Nephron progenitor cell (in vitro differentiated cells): ENCODE measurements around the gene LYSMD2.

Experiments used
- DNase-seq: peaks from one replicate; pipeline ENCODE4 v3.0.0; 2021
- H3K27ac Mint-ChIP-seq: 2 replicates; pipeline ENCODE4 v1.8.0; 2021; ENCODE audit warnings: mild to moderate bottlenecking, moderate library complexity, mixed read lengths
- H3K27me3 Mint-ChIP-seq: 2 replicates; pipeline ENCODE4 v1.8.0; 2021; ENCODE audit warnings: mild to moderate bottlenecking, low read depth, mixed read lengths; ENCODE audit not compliant: poor library complexity
- H3K36me3 Mint-ChIP-seq: 2 replicates; pipeline ENCODE4 v1.8.0; 2021; ENCODE audit warnings: low read depth, mixed read lengths
- H3K4me1 Mint-ChIP-seq: 2 replicates; pipeline ENCODE4 v1.8.0; 2021; ENCODE audit warnings: mixed read lengths
- H3K4me3 Mint-ChIP-seq: 2 replicates; pipeline ENCODE4 v1.8.0; 2021; ENCODE audit warnings: mild to moderate bottlenecking, moderate library complexity, mixed read lengths
- H3K9me3 Mint-ChIP-seq: 2 replicates; pipeline ENCODE4 v1.8.0; 2021; ENCODE audit warnings: mild to moderate bottlenecking, moderate library complexity, mixed read lengths
- TF ChIP-seq, protein P1 (sequence below): fragments of 200-600 bp; sonication (generic); IDR thresholded peaks from 2 replicates; pipeline ENCODE4 v1.5.0; 2021; ENCODE audit warnings: antibody characterized with exemption

LYSMD2 gene

GRCh38 chr15:51731549-51732267 is 5.7 kb downstream of the LYSMD2 start:
- Mint-ChIP-seq H3K9me3 (no peaks in the 10 kb centered on the region), H3K27ac (peak overlapping the region; percentile 76), H3K27me3 (peaks cover 28% of the 10 kb centered on the region), H3K4me3 (no peak overlapping the region), H3K36me3 (no peaks in the 10 kb centered on the region), H3K4me1 (peaks cover 8% of the 10 kb centered on the region)
- TF ChIP-seq, protein P1, sequence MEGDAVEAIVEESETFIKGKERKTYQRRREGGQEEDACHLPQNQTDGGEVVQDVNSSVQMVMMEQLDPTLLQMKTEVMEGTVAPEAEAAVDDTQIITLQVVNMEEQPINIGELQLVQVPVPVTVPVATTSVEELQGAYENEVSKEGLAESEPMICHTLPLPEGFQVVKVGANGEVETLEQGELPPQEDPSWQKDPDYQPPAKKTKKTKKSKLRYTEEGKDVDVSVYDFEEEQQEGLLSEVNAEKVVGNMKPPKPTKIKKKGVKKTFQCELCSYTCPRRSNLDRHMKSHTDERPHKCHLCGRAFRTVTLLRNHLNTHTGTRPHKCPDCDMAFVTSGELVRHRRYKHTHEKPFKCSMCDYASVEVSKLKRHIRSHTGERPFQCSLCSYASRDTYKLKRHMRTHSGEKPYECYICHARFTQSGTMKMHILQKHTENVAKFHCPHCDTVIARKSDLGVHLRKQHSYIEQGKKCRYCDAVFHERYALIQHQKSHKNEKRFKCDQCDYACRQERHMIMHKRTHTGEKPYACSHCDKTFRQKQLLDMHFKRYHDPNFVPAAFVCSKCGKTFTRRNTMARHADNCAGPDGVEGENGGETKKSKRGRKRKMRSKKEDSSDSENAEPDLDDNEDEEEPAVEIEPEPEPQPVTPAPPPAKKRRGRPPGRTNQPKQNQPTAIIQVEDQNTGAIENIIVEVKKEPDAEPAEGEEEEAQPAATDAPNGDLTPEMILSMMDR = no peak
- DNase-seq = no peak

DNA sequence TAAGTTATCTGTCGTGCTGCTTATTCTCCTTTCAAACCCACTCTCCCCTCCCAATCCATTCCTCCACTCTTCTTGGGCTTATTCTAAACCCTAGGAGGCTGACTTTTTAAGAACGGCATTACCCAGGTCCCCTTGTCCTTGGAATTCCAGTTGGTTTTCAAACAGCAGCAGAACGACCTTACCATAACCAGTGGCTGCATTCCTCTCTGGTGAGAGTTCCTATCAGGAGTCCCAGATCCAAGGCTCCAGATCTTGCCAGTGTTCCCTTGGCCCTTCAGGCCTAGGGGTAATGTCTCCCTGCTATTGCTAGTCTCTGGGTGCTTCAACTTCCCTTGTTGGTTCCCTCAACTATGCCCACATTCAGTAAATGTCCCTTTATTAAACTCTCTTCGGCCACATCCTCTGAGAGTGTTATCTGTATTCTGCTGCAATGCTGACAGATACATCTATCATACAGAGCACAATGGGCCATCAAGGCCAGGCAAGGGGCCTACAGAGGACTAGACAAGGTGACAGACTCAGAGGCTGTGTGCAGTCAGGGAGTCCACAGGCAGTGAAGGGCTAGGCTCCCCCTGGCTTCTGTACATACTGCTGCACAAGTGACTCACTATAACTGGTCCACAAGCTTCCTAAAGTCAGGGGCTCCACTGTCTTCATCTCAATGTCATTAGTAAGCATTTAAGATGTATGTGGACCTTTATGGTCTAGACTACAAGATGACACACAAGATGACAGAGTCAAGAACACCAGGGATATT is 10.1 kb downstream of the LYSMD2 start:
- DNase-seq = no peak
- H3K36me3 Mint-ChIP-seq = no peaks in the 10 kb centered on the region
- H3K27me3 Mint-ChIP-seq = peaks cover 7% of the 10 kb centered on the region
- H3K4me3 Mint-ChIP-seq = no peak overlapping the region
- no peak overlapping the region for H3K27ac Mint-ChIP-seq
- H3K9me3 Mint-ChIP-seq = no peaks in the 10 kb centered on the region
- peaks cover 14% of the 10 kb centered on the region for H3K4me1 Mint-ChIP-seq
- TF ChIP-seq, protein P1 = no peak

DNA sequence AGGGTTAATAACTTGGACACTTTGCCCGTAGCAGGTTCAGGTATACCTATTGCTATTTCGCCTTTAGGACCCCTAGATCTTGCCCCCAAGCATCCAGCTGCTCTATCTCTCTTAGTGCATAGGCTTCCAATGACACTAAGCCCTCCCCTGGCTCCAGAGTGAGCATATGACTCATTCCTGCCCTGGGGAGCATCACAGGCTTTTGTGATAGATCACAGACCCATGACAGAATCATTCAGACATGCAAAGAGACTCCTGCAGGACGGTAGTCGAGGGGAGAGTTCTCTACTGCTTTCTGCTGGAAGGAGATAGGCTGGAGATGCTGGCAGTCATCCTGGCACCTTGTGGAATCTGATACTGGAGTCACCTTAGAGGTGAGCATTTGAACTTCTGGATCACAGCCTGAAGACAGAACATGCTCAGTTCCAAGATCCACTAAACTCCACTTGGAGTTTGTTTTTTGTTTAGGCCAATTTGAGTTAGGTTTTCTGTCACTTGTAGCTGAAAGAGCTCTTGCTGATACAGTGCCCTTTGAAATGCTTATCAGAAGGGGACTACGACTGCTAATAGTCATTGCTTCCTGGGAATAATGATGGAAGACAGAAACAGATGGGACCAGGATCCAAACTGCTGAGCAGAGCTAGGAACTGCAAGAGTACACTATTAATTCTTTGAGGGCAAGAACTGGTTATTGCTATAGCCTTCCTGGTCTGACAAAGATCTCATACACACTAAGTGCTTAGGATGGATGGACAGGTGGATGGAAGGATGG is 11.0 kb downstream of the LYSMD2 start:
- TF ChIP-seq, protein P1 = no peak
- Mint-ChIP-seq H3K4me1 (peaks cover 10% of the 10 kb centered on the region), H3K4me3 (no peak overlapping the region), H3K27ac (peak overlapping the region; percentile 60), H3K27me3 (peaks cover 5% of the 10 kb centered on the region), H3K9me3 (no peaks in the 10 kb centered on the region), H3K36me3 (no peaks in the 10 kb centered on the region)
- peak; percentile 18 for DNase-seq

DNA sequence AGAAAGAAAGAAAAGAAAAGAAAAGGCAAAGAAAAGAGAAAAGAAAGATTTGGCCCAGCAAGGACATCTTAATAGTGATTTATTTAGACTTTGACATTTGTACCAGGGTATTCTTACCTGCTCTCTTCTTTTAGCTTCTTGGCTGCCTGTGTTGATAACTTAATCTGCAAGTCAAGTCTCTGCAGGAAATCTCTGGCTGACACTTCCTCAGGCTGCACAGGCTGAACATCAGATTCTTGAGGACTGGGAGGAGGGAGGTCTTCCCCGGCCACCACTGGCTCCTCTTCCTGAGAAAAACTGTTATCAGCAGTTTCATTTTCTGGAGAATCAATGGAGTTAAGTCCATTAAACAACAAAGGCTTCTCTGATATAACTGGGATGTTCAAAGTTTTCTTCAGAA is 12.8 kb downstream of the LYSMD2 start:
- no peak overlapping the region for H3K4me3 Mint-ChIP-seq
- H3K27me3 Mint-ChIP-seq = peaks cover 3% of the 10 kb centered on the region
- TF ChIP-seq, protein P1 = no peak
- no peak for DNase-seq
- no peaks in the 10 kb centered on the region for H3K36me3 Mint-ChIP-seq
- H3K4me1 Mint-ChIP-seq = peaks cover 7% of the 10 kb centered on the region
- H3K9me3 Mint-ChIP-seq = no peaks in the 10 kb centered on the region
- no peak overlapping the region for H3K27ac Mint-ChIP-seq

DNA sequence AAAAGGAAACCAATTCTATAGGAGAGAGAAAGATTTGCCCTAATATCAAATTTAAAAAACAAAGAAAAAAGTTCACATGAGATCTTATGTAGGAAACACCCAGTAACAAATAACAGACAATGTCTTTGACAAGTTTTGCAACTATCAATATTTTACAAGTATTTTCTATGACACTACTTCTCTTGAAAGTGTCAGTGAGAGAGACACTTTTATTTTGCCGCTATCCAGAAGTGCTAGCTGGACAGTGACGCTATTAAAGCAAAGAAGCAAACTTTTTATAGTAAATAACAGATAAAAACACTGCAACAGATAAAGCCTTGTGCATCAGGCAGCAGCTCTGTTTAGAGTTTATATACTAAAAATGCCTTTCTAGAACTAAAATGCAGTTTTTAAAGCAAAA is 13.3 kb downstream of the LYSMD2 start:
- DNase-seq = no peak
- Mint-ChIP-seq H3K9me3 (no peaks in the 10 kb centered on the region), H3K27ac (no peak overlapping the region), H3K4me1 (peaks cover 7% of the 10 kb centered on the region), H3K27me3 (peaks cover 3% of the 10 kb centered on the region), H3K36me3 (no peaks in the 10 kb centered on the region), H3K4me3 (no peak overlapping the region)
- TF ChIP-seq, protein P1 = no peak
